NCI-H2196 (cell line): Measurements from ENCODE around the gene OR8B2.
"Not testable (repeated sequence)": the region's sequence is repeated elsewhere in the genome, so short reads cannot be mapped to it uniquely, and the experiment has no call there.

Experiments
- DNase-seq: peaks from one replicate; lab custom pipeline; 2025; ENCODE audit not compliant: unreplicated experiment; lab: John Stamatoyannopoulos, UW

The OR8B2 gene

GRCh38 chr11:124384399-124384798 is at the start of gene OR8B2:
Gene OR8B2, minus strand, starts transcription at chr11:124384499. Its CDS starts 1,156 bp downstream, at chr11:124383343.
- no peak for DNase-seq

GRCh38 chr11:124429599-124429998 is 45.3 kb upstream of the OR8B2 start:
- DNase-seq: no peak

GRCh38 chr11:124424384-124424921 is 40.2 kb upstream of the OR8B2 start, which contains the start of gene OR8B4:
Gene OR8B4, minus strand, starts transcription at chr11:124424871. Its CDS starts 0 bp downstream, at chr11:124424871.
- no peak for DNase-seq

- DNase-seq: no peak
Observed at GRCh38 chr11:124421043-124421442, 36.7 kb upstream of the OR8B2 start.

GRCh38 chr11:124415356-124415923 is 31.1 kb upstream of the OR8B2 start:
- DNase-seq: peak; percentile 15

GRCh38 chr11:124409906-124410305 is 25.6 kb upstream of the OR8B2 start:
- DNase-seq: no peak

GRCh38 chr11:124405581-124405980 is 21.3 kb upstream of the OR8B2 start:
- no peak for DNase-seq

GRCh38 chr11:124403186-124403585 is 18.9 kb upstream of the OR8B2 start:
- not testable (repeated sequence) for DNase-seq

GRCh38 chr11:124402326-124402922 is 18.1 kb upstream of the OR8B2 start:
- DNase-seq: peak; percentile 28

GRCh38 chr11:124398924-124399323 is 14.6 kb upstream of the OR8B2 start, which contains the start of gene OR8B3:
Gene OR8B3, minus strand, starts transcription at chr11:124399024. Its CDS starts 1,673 bp downstream, at chr11:124397351.
- no peak for DNase-seq

- not testable (repeated sequence) for DNase-seq
Observed at GRCh38 chr11:124396847-124397246, 12.5 kb upstream of the OR8B2 start.

- no peak for DNase-seq
Observed at GRCh38 chr11:124394408-124394807, 10.1 kb upstream of the OR8B2 start.

- not testable (repeated sequence) for DNase-seq
Observed at GRCh38 chr11:124382857-124383256, 1.4 kb downstream of the OR8B2 start.

- DNase-seq: no peak
Observed at GRCh38 chr11:124380585-124380984, 3.7 kb downstream of the OR8B2 start.

GRCh38 chr11:124376280-124376679 is 8.0 kb downstream of the OR8B2 start:
- no peak for DNase-seq

- no peak for DNase-seq
Observed at GRCh38 chr11:124359566-124359965, 24.7 kb downstream of the OR8B2 start.

GRCh38 chr11:124346311-124346955 is 37.9 kb downstream of the OR8B2 start:
- no peak for DNase-seq

GRCh38 chr11:124344346-124344745 is 40.0 kb downstream of the OR8B2 start:
- no peak for DNase-seq

- no peak for DNase-seq
Observed at GRCh38 chr11:124340142-124340447, 44.2 kb downstream of the OR8B2 start.

- DNase-seq: no peak
Observed at GRCh38 chr11:124339396-124340141, 44.7 kb downstream of the OR8B2 start.
